Fibroblast of lung (primary cell): ENCODE measurements around the gene BCLAF3.

ENCODE experiments used
- CTCF ChIP-seq, 2 donors: IDR thresholded peaks in 1 of 2; conservative IDR thresholded peaks in 1 of 2; 1 replicate in 1 of 2; 2 replicates in 1 of 2; pipeline ENCODE4 v1.5.1; 2011 to 2012; ENCODE audit warnings: low read length in 2 of 2, control low read depth in 1 of 2, inconsistent platforms in 1 of 2, low read depth in 1 of 2, mild to moderate bottlenecking in 1 of 2
- EZH2 ChIP-seq: IDR thresholded peaks from 2 replicates; pipeline ENCODE4 v1.5.1; 2012; ENCODE audit warnings: low read length, control low read depth, mild to moderate bottlenecking; ENCODE audit errors: missing control alignments

DNA sequence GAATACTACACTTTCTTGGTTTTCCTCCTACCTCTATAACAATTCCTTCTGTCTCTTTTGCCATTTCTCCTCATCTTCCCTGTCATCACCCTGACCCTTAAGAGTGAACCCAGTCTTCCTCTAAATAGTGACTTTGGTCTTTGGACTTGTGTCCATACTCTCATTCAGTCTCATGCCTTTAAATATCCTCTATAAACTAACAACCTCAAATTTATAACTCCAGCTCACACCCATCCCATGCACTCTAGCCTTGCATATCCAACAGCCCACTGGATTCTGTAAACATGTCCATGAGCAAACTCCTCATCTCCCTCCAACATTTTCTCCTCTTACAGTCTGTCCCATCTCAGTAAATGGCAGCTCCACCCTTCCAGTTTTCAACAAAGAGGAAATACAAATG is 15.0 kb downstream of the BCLAF3 start:
- no peak for TF ChIP-seq CTCF (conservative IDR thresholded peaks at IDR 0.05 in 1 of 2, IDR thresholded peaks at IDR 0.05 in 1 of 2; ENCODE audit: low read depth in 1 of 2, low read length in 2 of 2)
- no peak for TF ChIP-seq EZH2
